Chondrocyte (in vitro differentiated cells): ENCODE measurements around the gene HAP1. TPM values are rescaled to one million over a fixed set of nuclear protein-coding genes. Genes with fewer than 3 reads are reported as not detected.

Source experiments
- DNase-seq: peaks from one replicate; pipeline ENCODE4 v3.0.0; 2021; ENCODE audit warnings: mixed read lengths, low spot score
- H3K27ac Mint-ChIP-seq: one replicate; pipeline ENCODE4 v1.8.0; 2021; ENCODE audit warnings: mild to moderate bottlenecking, moderate library complexity, mixed read lengths; ENCODE audit not compliant: unreplicated experiment
- H3K27me3 Mint-ChIP-seq: 2 replicates; pipeline ENCODE4 v1.8.0; 2021; ENCODE audit warnings: low read depth, mixed read lengths
- H3K36me3 Mint-ChIP-seq: 2 replicates; pipeline ENCODE4 v1.8.0; 2021; ENCODE audit warnings: low read depth, mixed read lengths
- H3K4me1 Mint-ChIP-seq: 2 replicates; pipeline ENCODE4 v1.8.0; 2021; ENCODE audit warnings: low read depth, mild to moderate bottlenecking, mixed read lengths
- H3K4me3 Mint-ChIP-seq: one replicate; pipeline ENCODE4 v1.8.0; 2021; ENCODE audit warnings: mild to moderate bottlenecking, moderate library complexity, mixed read lengths; ENCODE audit not compliant: unreplicated experiment
- H3K9me3 Mint-ChIP-seq: 2 replicates; pipeline ENCODE4 v1.8.0; 2021; ENCODE audit warnings: low read depth, mixed read lengths
- long read RNA-seq: library from polyadenylated mRNA; stranded (forward); transcript quantifications from one replicate; pipeline ENCODE4 v2.0.0, GENCODE V29; 2021
- total RNA-seq: library from RNA; stranded (reverse); gene quantifications from 3 replicates; pipeline ENCODE4 v1.2.1, GENCODE V29; 2021
- TF ChIP-seq, protein P1 (sequence below): fragments of 200-600 bp; sonication (generic); IDR thresholded peaks from 2 replicates; pipeline ENCODE4 v1.5.0; 2021; ENCODE audit warnings: antibody characterized with exemption, mild to moderate bottlenecking, moderate library complexity

HAP1 gene, protein sequence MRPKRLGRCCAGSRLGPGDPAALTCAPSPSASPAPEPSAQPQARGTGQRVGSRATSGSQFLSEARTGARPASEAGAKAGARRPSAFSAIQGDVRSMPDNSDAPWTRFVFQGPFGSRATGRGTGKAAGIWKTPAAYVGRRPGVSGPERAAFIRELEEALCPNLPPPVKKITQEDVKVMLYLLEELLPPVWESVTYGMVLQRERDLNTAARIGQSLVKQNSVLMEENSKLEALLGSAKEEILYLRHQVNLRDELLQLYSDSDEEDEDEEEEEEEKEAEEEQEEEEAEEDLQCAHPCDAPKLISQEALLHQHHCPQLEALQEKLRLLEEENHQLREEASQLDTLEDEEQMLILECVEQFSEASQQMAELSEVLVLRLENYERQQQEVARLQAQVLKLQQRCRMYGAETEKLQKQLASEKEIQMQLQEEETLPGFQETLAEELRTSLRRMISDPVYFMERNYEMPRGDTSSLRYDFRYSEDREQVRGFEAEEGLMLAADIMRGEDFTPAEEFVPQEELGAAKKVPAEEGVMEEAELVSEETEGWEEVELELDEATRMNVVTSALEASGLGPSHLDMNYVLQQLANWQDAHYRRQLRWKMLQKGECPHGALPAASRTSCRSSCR
- total RNA-seq: not detected in 3 replicates
- long read RNA-seq: 0 reads

DNA sequence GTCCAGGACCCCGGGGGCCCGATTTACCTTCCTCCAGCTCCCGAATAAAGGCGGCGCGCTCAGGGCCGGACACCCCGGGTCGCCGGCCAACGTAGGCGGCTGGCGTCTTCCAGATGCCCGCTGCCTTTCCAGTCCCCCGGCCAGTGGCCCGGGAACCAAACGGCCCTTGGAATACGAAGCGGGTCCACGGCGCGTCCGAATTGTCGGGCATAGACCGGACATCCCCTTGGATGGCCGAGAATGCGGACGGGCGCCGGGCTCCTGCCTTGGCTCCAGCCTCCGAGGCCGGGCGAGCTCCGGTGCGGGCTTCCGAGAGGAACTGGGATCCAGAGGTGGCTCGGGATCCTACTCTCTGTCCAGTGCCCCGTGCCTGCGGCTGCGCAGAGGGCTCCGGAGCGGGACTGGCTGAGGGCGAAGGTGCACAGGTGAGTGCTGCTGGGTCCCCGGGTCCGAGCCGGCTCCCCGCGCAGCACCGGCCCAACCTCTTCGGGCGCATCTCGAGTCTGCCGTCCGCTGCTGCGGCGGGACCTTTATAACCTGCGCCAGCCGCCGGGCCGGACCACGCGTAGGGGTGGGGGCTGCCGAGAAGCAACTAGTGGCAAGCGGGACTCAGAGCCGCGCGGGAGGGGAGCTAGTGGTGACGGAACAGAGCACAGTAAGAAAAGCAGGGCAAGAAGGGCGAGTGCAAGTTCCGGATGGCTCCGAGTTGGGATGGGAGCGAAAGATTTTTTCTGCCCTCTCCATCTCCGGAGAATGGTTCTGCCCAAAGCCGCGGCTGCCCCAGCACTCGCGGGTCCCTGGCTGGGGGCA, at the start of gene HAP1:
HAP1 (minus strand) TSS at position 505 of the 810 bp plus-strand sequence; CDS start at position 496, 9 bp downstream.
- Mint-ChIP-seq H3K4me1 (peaks cover 6% of the 10 kb centered on the region), H3K27ac (no peak within 1 kb of the TSS), H3K36me3 (peaks cover 4% of the 10 kb centered on the region), H3K27me3 (peaks cover 55% of the 10 kb centered on the region), H3K9me3 (no peaks in the 10 kb centered on the region), H3K4me3 (peak within 1 kb of the TSS; percentile 59)
- DNase-seq: no peak
- TF ChIP-seq, protein P1, sequence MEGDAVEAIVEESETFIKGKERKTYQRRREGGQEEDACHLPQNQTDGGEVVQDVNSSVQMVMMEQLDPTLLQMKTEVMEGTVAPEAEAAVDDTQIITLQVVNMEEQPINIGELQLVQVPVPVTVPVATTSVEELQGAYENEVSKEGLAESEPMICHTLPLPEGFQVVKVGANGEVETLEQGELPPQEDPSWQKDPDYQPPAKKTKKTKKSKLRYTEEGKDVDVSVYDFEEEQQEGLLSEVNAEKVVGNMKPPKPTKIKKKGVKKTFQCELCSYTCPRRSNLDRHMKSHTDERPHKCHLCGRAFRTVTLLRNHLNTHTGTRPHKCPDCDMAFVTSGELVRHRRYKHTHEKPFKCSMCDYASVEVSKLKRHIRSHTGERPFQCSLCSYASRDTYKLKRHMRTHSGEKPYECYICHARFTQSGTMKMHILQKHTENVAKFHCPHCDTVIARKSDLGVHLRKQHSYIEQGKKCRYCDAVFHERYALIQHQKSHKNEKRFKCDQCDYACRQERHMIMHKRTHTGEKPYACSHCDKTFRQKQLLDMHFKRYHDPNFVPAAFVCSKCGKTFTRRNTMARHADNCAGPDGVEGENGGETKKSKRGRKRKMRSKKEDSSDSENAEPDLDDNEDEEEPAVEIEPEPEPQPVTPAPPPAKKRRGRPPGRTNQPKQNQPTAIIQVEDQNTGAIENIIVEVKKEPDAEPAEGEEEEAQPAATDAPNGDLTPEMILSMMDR: no peak

DNA sequence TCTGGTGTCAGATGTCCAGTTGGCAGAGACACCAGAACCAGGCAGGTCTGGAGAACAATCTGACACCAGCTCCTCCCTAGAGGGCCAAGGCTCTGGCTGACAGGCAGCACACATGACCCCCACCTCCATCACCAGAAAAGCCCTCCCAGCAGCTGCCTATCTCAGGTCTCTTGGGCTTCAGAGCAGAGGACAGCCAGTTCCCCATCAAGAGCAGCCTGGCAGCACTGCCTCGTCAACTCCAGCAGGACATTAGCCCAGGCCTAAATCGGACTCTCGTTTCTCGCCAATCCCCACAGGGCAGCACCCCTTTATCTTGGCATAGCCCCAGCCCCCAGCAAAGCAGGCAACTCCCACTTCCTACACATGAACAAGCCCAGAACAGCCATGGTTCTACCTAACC, 47.7 kb upstream of the HAP1 start:
- Mint-ChIP-seq H3K27ac (no peak overlapping the region), H3K27me3 (no peaks in the 10 kb centered on the region), H3K36me3 (peaks cover 2% of the 10 kb centered on the region), H3K9me3 (no peaks in the 10 kb centered on the region), H3K4me1 (peaks cover 33% of the 10 kb centered on the region), H3K4me3 (no peak overlapping the region)
- DNase-seq: no peak
- TF ChIP-seq, protein P1: no peak

DNA sequence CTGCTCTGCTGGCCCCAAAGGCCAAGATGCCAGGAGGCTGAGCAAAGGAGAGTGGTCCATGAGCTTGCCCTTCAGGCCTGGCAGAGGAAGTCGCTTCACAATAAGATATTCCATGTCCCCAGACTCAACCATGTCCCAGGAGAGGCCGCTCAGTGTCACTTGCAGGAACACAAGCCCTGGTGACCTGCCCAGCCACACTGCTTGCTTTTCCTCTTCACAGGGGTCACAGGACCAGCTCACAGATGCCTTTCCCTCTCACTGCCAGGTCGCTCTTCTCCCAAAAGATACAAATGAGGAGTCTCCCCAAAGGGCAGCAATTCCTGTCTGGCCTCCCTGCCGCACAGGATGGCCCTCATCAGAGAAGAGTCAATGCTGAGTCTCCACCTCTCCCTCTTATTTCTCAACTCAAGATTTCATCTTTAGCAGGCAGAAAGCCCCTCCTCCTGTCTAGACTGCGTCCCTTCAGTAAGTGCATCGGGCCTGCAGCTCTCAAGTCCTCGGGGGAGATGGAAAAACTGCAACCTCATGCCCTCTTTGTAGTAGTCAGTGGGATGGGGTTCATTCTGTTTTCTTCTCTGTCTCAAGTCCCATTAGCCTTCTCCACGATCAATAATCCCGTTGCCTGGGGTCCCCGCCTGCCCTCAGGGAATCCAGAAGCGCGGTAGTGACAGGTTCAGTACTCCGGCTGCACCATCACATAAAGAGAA, 47.1 kb upstream of the HAP1 start:
- no peak for DNase-seq
- TF ChIP-seq, protein P1: no peak
- H3K4me1 Mint-ChIP-seq: peaks cover 33% of the 10 kb centered on the region
- H3K27me3 Mint-ChIP-seq: no peaks in the 10 kb centered on the region
- no peak overlapping the region for H3K27ac Mint-ChIP-seq
- H3K36me3 Mint-ChIP-seq: peaks cover 2% of the 10 kb centered on the region
- no peak overlapping the region for H3K4me3 Mint-ChIP-seq
- H3K9me3 Mint-ChIP-seq: no peaks in the 10 kb centered on the region

DNA sequence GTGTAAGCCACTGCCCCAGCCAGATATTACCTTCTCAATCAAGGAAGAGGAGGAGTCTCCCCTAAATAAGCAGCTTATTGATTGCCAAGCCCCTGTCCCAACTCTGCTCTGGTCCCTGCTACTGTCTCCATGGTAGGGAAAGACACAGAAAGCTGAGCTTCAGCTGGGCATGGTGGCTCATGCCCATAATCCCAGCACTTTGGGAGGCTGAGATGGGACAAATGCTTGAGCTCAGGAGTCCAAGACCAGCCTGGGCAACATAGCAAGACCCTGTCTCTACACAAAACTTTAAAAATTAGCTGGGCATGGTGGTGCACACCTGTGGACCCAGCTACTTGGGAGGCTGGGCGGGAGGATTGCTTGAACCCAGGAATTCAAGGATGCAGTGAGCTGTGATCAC, 45.5 kb upstream of the HAP1 start:
- H3K4me1 Mint-ChIP-seq: peaks cover 42% of the 10 kb centered on the region

More for the DNA sequence above, 45.5 kb upstream of the HAP1 start:
- DNase-seq: no peak
- Mint-ChIP-seq H3K27me3 (no peaks in the 10 kb centered on the region), H3K27ac (no peak overlapping the region), H3K36me3 (peaks cover 2% of the 10 kb centered on the region), H3K4me3 (no peak overlapping the region), H3K9me3 (no peaks in the 10 kb centered on the region)
- TF ChIP-seq, protein P1: no peak
